ENCODE data around the gene PLEK.

PLEK gene

DNA sequence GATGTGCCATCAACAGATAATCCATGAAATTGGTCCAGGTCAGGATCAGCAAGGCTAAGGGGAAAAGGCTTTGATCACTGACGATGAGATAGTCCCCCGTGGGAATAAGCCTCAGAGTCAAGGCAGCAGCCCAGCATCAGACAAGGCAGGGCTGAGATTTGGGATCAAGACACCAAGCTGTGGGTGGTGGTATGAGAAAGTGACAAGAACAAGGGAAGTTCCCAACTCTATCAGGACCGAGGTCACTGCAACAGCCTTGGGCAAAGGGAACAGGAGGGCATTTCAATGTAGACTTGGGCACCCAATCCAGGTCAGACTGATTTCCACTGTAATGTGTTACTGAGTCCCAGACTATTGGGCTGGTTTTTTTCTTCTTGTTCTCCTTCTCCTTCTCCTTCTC lies 18.7 kb downstream of the PLEK start:
- TF ChIP-seq, protein P1, sequence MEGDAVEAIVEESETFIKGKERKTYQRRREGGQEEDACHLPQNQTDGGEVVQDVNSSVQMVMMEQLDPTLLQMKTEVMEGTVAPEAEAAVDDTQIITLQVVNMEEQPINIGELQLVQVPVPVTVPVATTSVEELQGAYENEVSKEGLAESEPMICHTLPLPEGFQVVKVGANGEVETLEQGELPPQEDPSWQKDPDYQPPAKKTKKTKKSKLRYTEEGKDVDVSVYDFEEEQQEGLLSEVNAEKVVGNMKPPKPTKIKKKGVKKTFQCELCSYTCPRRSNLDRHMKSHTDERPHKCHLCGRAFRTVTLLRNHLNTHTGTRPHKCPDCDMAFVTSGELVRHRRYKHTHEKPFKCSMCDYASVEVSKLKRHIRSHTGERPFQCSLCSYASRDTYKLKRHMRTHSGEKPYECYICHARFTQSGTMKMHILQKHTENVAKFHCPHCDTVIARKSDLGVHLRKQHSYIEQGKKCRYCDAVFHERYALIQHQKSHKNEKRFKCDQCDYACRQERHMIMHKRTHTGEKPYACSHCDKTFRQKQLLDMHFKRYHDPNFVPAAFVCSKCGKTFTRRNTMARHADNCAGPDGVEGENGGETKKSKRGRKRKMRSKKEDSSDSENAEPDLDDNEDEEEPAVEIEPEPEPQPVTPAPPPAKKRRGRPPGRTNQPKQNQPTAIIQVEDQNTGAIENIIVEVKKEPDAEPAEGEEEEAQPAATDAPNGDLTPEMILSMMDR (conservative IDR thresholded peaks at IDR 0.05; ENCODE audit: low read depth, low read length): no peak
- no peak for DNase-seq (ENCODE audit: low read depth)
- no peak overlapping the region for H3K4me3 ChIP-seq (ENCODE audit: low read depth, low read length)

- TF ChIP-seq, protein P1 (conservative IDR thresholded peaks at IDR 0.05; ENCODE audit: low read depth, low read length): no peak
- DNase-seq (ENCODE audit: low read depth): no peak
Observed at GRCh38 chr2:68384485-68385107, 19.5 kb downstream of the PLEK start.

GRCh38 chr2:68385220-68385906 lies 20.3 kb downstream of the PLEK start:
- DNase-seq (ENCODE audit: low read depth): no peak
- H3K4me3 ChIP-seq (ENCODE audit: low read depth, low read length): no peak overlapping the region
- TF ChIP-seq, protein P1 (conservative IDR thresholded peaks at IDR 0.05; ENCODE audit: low read depth, low read length): no peak

More at GRCh38 chr2:68384485-68385107, 19.5 kb downstream of the PLEK start:
- no peak overlapping the region for H3K4me3 ChIP-seq (ENCODE audit: low read depth, low read length)

GRCh38 chr2:68385907-68386287 lies 20.8 kb downstream of the PLEK start:
- no peak overlapping the region for H3K4me3 ChIP-seq (ENCODE audit: low read depth, low read length)
- DNase-seq (ENCODE audit: low read depth): no peak
- TF ChIP-seq, protein P1 (conservative IDR thresholded peaks at IDR 0.05; ENCODE audit: low read depth, low read length): no peak

GRCh38 chr2:68386365-68386764 lies 21.3 kb downstream of the PLEK start:
- TF ChIP-seq, protein P1 (conservative IDR thresholded peaks at IDR 0.05; ENCODE audit: low read depth, low read length): no peak
- no peak overlapping the region for H3K4me3 ChIP-seq (ENCODE audit: low read depth, low read length)
- DNase-seq (ENCODE audit: low read depth): no peak

GRCh38 chr2:68387408-68388350 lies 22.6 kb downstream of the PLEK start:
- no peak overlapping the region for H3K4me3 ChIP-seq (ENCODE audit: low read depth, low read length)
- TF ChIP-seq, protein P1 (conservative IDR thresholded peaks at IDR 0.05; ENCODE audit: low read depth, low read length): no peak
- DNase-seq (ENCODE audit: low read depth): no peak
